HepG2 (cell line): ENCODE data around the gene ALPL. TPM values are rescaled to one million over a fixed set of nuclear protein-coding genes. Genes with fewer than 3 reads are reported as not detected.

Source experiments
- ATAC-seq: fragments of 200-7000 bp; cut with Tn5 transposase; 3 replicates; pipeline ENCODE4 v1.9.1; 2020; ENCODE audit warnings: mild to moderate bottlenecking, moderate library complexity
- BruUV-seq: library from RNA; stranded (reverse); fragments of 400-500 nt; replicated peaks from 2 replicates; lab custom pipeline; 2021; lab: Mats Ljungman, UMichigan
- CTCF ChIA-PET: fragments of 300-600 bp; formaldehyde crosslinking; extraction: SDS; loops from one replicate; lab custom pipeline; 2021; ENCODE audit warnings: low total read pairs, inconsistent platforms, low intra/inter-chr PET ratio; lab: Yijun Ruan, JAX
- POLR2A ChIA-PET: fragments of 350-600 bp; sonication (Branson Sonifier 250); formaldehyde crosslinking; loops from one replicate; lab custom pipeline; 2020; ENCODE audit warnings: antibody characterized with exemption, inconsistent platforms; lab: Yijun Ruan, JAX
- DNase-seq: peaks from one replicate; pipeline ENCODE4 v3.0.0-alpha.2; 2015; ENCODE audit warnings: low spot score
- FAIRE-seq: peaks from 3 replicates; lab custom pipeline; 2011; peaks lifted over from hg19 to GRCh38; lab: Jason Lieb, UNC
- H2AFZ ChIP-seq: one replicate; pipeline ENCODE4 v1.6.1; 2011; ENCODE audit warnings: low read length, inconsistent platforms
- H3K27ac ChIP-seq: fragments of 300-600 bp; 3 replicates; pipeline ENCODE4 v1.8.0; 2011; ENCODE audit warnings: mixed run types, mild to moderate bottlenecking, mixed read lengths, low read length, inconsistent platforms; ENCODE audit not compliant: insufficient read depth; ENCODE audit errors: extremely low read length
- H3K27me3 ChIP-seq, 2 experiments: fragments of 200-600 bp in 1 of 2; 2 replicates in 1 of 2; 3 replicates in 1 of 2; pipeline versions ENCODE4 v1.6.0 to v1.8.0; 2011; ENCODE audit warnings: low read length in 2 of 2, mild to moderate bottlenecking in 2 of 2, moderate library complexity in 2 of 2, inconsistent platforms in 1 of 2; ENCODE audit not compliant: insufficient read depth in 2 of 2, control insufficient read depth in 1 of 2
- H3K36me3 ChIP-seq, 2 experiments: fragments of 200-600 bp in 1 of 2; replicated peaks in 1 of 2; 2 replicates in 1 of 2; 3 replicates in 1 of 2; pipeline versions ENCODE4 v1.5.1 to v1.8.0; 2011; ENCODE audit warnings: low read length in 2 of 2, inconsistent platforms in 1 of 2; ENCODE audit not compliant: insufficient read depth in 2 of 2, control insufficient read depth in 1 of 2
- H3K4me1 ChIP-seq: 2 replicates; pipeline ENCODE4 v1.5.1; 2012; ENCODE audit warnings: low read length, inconsistent platforms; ENCODE audit not compliant: insufficient read depth
- H3K4me2 ChIP-seq: 2 replicates; pipeline ENCODE4 v1.6.0; 2011; ENCODE audit warnings: low read depth, low read length, inconsistent platforms
- H3K4me3 ChIP-seq, 3 experiments: fragments of 200-600 bp in 1 of 3; sonication (generic), shearing (Covaris generic) in 1 of 3; replicated peaks in 1 of 3; 2 replicates each; pipeline ENCODE4 v1.5.1; 2011 to 2016; ENCODE audit warnings: low read length in 3 of 3, inconsistent platforms in 2 of 3, low read depth in 2 of 3, mild to moderate bottlenecking in 2 of 3, control low read depth in 1 of 3, mixed read lengths in 1 of 3; ENCODE audit not compliant: insufficient read depth in 1 of 3
- H3K79me2 ChIP-seq: one replicate; pipeline ENCODE4 v1.6.1; 2011; ENCODE audit warnings: low read length, inconsistent platforms; ENCODE audit not compliant: insufficient read depth
- H3K9ac ChIP-seq: 2 replicates; pipeline ENCODE4 v1.6.0; 2011; ENCODE audit warnings: mild to moderate bottlenecking, low read depth, low read length, inconsistent platforms; ENCODE audit not compliant: insufficient read depth
- H3K9me3 ChIP-seq: 2 replicates; pipeline ENCODE4 v1.5.1; 2012; ENCODE audit warnings: mild to moderate bottlenecking, low read length
- H4K20me1 ChIP-seq: 2 replicates; pipeline ENCODE4 v1.6.0; 2011; ENCODE audit warnings: inconsistent platforms, mild to moderate bottlenecking, low read length, moderate library complexity; ENCODE audit not compliant: insufficient read depth
- CREB1 ChIP-seq, 2 experiments: fragments of 450-650 bp in 1 of 2; IDR thresholded peaks; 2 replicates each; pipeline ENCODE4 v1.6.1; 2016 to 2017; ENCODE audit warnings: control low read depth in 1 of 2, mild to moderate bottlenecking in 1 of 2, missing compliant biosample characterization in 1 of 2, missing genetic modification characterization in 1 of 2
- DPF2 ChIP-seq: sonication (generic); formaldehyde crosslinking; IDR thresholded peaks from 2 replicates; pipeline ENCODE4 v1.4.0; 2020; ENCODE audit warnings: mild to moderate bottlenecking, low read depth, missing genetic modification reagents, borderline replicate concordance
- E2F2 ChIP-seq: sonication (generic); formaldehyde crosslinking; IDR thresholded peaks from 2 replicates; pipeline ENCODE4 v1.4.0; 2020; ENCODE audit warnings: missing genetic modification reagents, borderline replicate concordance
- ESRRA ChIP-seq: sonication (generic); formaldehyde crosslinking; IDR thresholded peaks from 2 replicates; pipeline ENCODE4 v1.5.1; 2020; ENCODE audit warnings: mild to moderate bottlenecking, low read depth, missing genetic modification reagents
- IKZF5 ChIP-seq: IDR thresholded peaks from 2 replicates; pipeline ENCODE4 v1.6.1; 2018; ENCODE audit warnings: missing genetic modification reagents, mild to moderate bottlenecking, missing compliant biosample characterization
- POGZ ChIP-seq: sonication (generic); formaldehyde crosslinking; IDR thresholded peaks from 2 replicates; pipeline ENCODE4 v1.4.0; 2020; ENCODE audit warnings: mild to moderate bottlenecking, missing genetic modification reagents
- ZNF780A ChIP-seq: sonication (generic); formaldehyde crosslinking; IDR thresholded peaks from 2 replicates; pipeline ENCODE4 v1.8.0; 2022; ENCODE audit warnings: mild to moderate bottlenecking, missing genetic modification reagents, moderate library complexity
- WGBS: methylation state at CpG from one replicate; pipeline ENCODE4 v1.1.6; 2017; ENCODE audit warnings: low lambda C conversion rate; 5-methylcytosine and 5-hydroxymethylcytosine counted together
- in situ Hi-C: cut with HindIII; loops from 2 replicates; pipeline ENCODE4 v1.10.0; 2017; ENCODE audit warnings: low pct_unique_long_range_greater_than_20kb; ENCODE audit not compliant: extremely low pct_ligation_motif_present
- intact Hi-C: fragments of 100-400 bp; cut with micrococcal nuclease; formaldehyde crosslinking; loops from one replicate; pipeline ENCODE4 v1.10.0; 2022; ENCODE audit not compliant: unreplicated experiment
- polyA plus RNA-seq, 8 experiments: library from polyadenylated mRNA; depleted of rRNA in 3 of 8; stranded (reverse) in 7 of 8; unstranded in 1 of 8; fragments of >200 nt; fragmentation: Illumina TruSeq in 4 of 8; extraction: Trizol in 4 of 8; gene quantifications; 2 replicates each; pipeline versions ENCODE4 v1.2.1 to v1.2.3, GENCODE V29; 2011 to 2016; ENCODE audit warnings: low read depth in 4 of 8, missing spikeins in 1 of 8, mixed read lengths in 1 of 8; ENCODE audit not compliant: insufficient read depth in 1 of 8
- total RNA-seq, 5 experiments: library from RNA; depleted of rRNA; stranded (reverse); fragments of >200 nt; fragmentation: Illumina TruSeq; extraction: Trizol; gene quantifications; 2 replicates each; pipeline ENCODE4 v1.2.3, GENCODE V29; 2016; ENCODE audit warnings: low read depth in 1 of 5

The ALPL gene
- total and polyA plus RNA-seq, 2 of the 13 experiments (the other 11 are each of a cell fraction or from before 2014, with no cell fraction given), result 0.12 TPM; not detected in 1

GRCh38 chr1:21614419-21615115 is 105.3 kb downstream of the ALPL start:
- FAIRE-seq (no peak), ATAC-seq (no peak), DNase-seq (no peak)
- in situ Hi-C loops (no loop called here), intact Hi-C loops (no loop called here)
- Histone ChIP-seq H3K27me3 (no peaks in the 10 kb centered on the region), H3K4me3 (no peak overlapping the region), H3K36me3 (peaks cover 21 to 56% of the 10 kb centered on the region in 2 experiments), H3K9me3 (no peaks in the 10 kb centered on the region), H2AFZ (no peak overlapping the region), H3K4me1 (peaks cover 7% of the 10 kb centered on the region; the same call in 1 of the 2 replicates), H3K79me2 (no peaks in the 10 kb centered on the region), H3K9ac (no peak overlapping the region), H4K20me1 (no peaks in the 10 kb centered on the region), H3K27ac (no peak overlapping the region), H3K4me2 (no peak overlapping the region)
- WGBS, result 92% methylated on average over 4 of the region's 11 CpGs
- TF ChIP-seq DPF2, result no peak
- no peak for TF ChIP-seq IKZF5 (CRISPR knock-in tag)
- no peak for TF ChIP-seq ZNF780A (CRISPR knock-in tag)
- TF ChIP-seq POGZ, result no peak
- TF ChIP-seq ESRRA (CRISPR knock-in tag), result no peak
- no peak for TF ChIP-seq CREB1 (IDR thresholded peaks at IDR 0.05)
- TF ChIP-seq CREB1 (CRISPR knock-in tag; IDR thresholded peaks at IDR 0.05), result no peak
- no peak for TF ChIP-seq E2F2 (CRISPR knock-in tag)
- no TSS peak for BruUV-seq
- ChIA-PET POLR2A (no interaction called here), CTCF (no interaction called here)
